IPS-NIHi7 (cell line): ENCODE results near the gene CBX5.
"Not testable (repeated sequence)": the region's sequence is repeated elsewhere in the genome, so short reads cannot be mapped to it uniquely, and the experiment has no call there.

Source experiments
- DNase-seq: peaks from one replicate; pipeline ENCODE4 v3.0.0; 2012; ENCODE audit warnings: mixed read lengths; ENCODE audit errors: extremely low spot score

The CBX5 gene

DNA sequence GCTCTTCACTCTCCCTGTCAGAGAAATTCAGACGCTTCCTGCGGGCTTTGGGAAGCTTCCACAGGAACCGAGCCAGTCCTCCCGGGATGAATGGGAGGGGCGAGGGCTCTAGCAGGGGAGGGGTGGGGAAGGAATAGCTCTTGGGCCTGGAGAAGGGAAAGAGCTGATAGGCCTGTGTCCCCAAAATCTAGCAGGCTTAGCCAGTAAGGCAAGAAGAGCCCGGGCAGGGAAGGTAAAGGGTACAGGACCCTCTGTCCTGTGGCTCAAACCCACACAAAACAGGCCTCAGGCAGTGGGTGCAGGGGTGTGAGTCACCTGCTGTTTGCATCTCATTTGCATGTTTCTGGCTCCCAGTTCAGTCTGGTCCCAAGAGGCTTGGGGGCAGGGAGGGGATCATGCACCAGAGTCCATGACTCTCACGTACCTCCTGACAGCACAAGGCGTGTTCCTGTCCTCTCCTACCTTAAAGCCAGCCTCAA lies 82.5 kb downstream of the CBX5 start:
- peak; percentile 33 for DNase-seq

DNA sequence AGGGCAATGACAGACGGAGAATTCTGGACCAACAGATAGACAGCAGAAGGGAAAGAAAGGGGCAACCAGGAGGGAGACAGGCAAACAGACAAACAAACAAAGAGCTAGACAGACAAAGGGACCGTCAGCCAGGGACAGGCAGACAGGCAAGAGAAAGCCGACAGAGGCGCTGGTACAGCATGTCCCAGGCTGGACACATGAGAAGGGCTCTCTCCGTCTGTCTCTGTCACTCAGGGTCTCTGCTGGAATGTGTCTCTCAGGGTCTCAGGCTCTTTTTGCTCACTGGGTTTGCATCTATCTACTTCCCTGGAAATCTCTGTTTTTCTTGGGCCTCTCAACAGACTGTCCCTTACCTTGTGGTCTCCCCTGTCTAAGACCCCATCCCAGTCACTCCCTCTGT lies 82.9 kb downstream of the CBX5 start:
- DNase-seq = no peak

DNA sequence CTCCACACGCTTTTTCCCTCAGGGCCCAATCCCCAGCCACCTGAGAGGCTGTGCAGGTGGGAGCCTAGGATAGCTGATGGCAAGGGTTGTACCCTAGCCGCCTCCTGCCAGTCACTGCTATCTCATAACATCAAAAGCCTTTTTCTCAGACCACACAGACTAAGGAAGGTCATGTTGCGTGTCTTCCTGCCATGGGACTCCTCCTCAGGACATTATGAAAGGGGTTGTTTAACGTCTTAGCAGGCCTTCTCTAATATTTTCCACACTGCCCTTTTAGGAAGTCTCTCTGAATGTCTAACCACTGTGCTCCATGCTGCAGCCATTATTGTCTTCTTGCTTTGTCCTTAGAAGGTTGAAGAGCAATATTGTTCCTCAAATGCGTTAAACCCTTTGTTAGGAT lies 83.5 kb downstream of the CBX5 start:
- DNase-seq = no peak

DNA sequence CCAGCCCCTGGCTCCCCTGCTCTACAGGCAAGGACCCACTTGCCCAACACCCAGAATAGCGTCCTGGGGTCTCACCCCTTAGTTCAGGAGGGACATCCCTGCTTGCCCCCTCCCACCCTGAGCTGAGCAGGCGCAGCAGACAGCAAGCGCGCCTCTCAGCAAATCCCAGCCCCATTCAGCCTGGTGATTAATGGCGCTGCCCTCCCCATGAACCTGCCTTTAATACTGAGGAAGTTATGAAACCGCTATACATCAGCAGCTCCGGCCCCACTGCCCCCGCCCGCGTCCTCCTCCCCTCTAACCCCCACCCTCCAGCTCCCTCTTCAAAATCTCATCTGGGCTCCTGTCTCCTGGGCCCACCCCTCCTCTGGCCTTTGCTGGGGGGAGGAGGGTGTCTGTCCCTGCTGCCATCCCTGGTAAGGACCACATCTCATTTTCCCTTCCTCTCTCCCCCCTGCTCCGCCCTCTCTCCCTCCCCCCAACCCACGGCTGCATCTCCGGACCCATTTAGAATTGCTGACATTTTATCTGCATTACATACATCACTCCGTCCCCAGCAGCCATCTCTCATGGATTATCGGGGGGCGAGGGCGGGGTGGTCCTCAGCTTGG lies 84.1 kb downstream of the CBX5 start:
- no peak for DNase-seq

DNA sequence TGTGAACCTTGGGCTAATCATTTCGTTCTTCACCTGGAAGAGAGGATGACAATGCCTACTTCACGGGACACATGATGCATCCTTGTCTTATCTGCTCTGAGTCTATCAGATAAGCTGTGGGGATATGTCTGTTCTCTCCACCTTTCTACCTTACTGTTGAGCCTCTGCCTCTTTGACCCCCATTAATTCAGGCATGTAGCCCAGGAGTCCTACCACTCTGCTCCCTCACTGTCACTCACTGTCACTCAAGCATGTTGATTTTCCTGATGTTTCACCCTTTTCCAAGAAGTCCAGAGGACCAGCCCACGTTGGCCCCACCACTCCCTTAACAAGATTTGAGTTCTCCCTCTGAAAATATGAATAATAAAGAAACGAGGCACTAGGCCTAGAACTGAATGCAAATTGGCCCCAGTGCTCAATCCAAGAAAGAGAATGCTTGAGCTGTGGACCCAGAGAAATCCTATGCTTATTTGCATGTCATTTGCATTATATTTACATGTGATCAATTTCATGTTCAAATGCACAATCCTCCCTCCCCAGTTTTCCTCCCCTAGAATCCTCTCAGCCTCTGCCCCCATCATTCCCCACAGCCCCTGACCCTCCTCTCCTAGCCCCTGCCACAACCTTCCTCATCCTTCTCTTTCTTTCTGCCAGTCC lies 84.7 kb downstream of the CBX5 start:
- no peak for DNase-seq

DNA sequence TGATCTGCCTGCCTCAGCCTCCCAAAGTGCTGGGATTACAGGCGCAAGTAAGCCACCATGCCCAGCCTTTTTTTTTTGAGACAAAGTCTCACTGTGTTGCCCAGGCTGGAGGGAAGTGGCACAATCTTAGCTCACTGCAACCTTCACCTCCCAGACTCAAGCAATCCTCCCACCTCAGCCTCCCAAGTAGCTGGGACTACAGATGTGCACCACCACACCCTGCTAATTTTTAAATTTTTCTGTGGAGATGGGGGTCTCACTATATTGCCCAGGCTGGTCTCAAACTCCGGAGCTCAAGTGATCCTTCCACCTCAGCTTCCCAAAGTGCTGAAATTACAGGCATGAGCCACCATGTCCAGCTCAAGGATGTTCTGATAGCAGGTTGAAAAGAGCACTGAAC lies 85.3 kb downstream of the CBX5 start:
- not testable (repeated sequence) for DNase-seq

DNA sequence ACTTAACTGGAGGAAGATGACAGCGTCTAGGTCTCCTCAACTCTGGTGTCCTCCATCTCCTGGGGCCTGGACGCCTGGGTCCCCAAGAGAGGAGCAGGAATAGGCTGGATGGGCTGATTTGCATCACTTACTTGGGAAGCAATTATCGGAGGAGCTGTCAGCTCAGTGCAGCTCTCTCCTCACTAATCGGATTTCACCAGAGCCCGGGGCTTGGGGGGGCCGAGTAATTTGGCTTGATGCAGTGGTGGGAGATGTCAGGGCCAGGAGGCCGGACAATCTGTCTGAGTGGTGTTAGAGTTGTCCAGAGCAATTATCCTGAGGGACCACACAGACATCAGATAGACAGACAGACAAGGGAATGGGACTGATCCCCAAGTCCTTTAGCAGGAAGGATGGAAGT lies 86.5 kb downstream of the CBX5 start:
- no peak for DNase-seq

DNA sequence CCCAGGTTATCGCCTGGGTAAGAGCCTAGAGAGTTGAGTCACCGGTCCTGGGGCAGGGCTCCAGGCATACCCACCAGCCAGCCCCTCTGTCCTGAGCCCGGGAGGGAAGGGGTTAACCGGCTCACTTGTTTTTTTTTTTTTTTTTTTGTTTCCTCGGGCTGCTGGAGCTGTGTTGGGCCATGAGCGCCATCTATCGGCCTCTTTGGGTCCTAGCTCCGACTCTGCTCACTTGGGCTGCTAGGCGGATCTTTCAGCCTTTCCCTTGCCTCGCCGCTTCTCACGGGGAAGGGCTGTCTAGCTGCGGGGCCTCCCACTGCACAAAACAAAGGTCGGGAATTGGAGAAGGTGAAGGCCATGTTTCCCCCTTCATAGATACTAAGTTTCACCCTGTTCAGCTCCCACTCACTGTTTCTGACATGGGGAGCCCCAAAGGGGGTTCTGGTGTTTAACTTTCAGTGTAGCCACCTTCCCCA lies 88.3 kb downstream of the CBX5 start:
- DNase-seq = peak; percentile 91

DNA sequence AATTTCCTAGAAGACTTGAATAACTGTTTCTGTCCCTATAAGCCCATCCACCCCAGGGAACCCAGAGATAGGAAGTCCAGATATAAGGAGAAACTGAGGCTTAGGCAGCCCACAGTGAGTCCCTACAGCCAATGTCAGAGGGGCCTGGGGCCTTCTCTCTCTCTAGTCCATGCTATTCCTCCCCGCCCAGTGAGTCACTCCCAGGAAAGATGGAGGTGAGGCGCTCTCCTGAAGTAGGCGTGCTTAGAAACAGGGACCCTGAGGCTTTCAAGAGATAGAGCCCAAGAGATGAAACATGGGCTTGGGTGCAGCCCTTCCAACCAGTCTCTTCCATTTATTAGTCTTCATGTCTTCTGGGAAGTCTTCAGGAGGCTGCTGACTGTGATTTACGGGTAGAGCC lies 88.8 kb downstream of the CBX5 start:
- no peak for DNase-seq

DNA sequence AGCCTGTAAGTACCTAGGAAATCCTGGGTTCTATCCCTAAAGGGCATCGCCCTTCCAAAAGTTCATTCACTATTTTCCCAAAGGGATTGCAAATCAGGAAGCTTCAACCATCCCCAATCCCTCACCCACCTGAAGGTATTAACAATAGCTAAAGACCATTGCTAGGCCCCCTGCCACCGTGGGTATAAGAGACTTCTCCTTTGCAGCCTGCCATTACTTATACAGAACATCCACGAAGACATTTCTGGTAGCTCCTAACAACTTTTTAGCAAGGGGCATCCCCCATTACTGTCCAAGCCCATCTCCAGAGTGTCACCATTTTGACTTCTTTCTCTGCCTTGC lies 90.8 kb downstream of the CBX5 start:
- no peak for DNase-seq

DNA sequence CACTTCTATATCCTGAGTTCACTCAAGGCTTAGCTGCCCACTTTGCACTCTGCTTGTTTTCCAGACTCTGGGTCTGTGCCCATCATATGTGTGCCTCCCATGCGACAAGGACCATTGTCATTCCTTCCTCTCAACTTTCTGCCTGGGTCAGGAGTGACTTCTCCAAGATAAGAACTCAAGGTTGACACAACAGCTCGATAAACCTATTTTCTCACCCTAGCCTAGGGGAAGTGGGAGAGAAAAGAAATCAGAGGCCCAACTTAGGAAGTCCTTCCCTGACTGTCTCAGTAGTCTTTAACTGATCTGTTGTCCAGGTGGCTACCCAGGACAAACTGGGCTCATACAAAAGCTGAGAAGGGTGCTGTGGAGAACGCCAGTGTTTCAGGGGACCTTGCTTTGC lies 92.8 kb downstream of the CBX5 start:
- DNase-seq = no peak

DNA sequence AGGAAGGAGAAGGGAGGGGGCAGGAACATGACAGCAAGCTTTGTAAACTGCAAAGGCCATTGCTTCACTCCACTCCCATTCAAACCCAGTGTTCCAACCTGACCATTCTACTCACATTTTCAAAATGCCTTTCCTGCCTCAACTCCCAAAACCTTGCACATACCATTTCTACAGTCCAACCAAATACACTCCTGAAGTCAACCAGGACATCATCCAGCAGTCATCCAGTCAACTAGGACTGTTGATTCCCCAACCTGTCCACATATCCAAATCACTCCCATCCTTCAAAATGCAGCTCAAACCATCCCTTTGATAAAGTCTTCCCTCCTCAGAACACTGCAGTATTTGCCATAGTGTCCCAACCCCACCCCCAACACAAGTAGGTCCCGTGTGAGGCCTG lies 94.0 kb downstream of the CBX5 start:
- DNase-seq = no peak

DNA sequence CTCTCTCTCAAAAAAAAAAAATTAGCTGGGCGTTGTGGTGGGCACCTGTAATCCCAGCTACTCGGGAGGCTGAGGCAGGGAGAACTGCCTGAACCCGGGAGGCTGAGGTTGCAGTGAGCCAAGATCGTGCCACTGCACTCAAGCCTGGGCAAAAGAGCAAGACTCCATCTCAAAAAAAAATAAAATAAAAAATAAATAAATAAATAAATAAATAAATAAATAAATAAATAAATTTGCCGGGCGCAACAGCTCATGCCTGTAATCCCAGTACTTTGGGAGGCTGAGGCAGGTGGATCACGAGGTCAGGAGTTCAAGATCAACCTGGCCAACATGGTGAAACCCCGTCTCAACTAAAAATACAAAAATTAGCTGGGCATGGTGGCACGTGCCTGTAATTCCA lies 94.6 kb downstream of the CBX5 start:
- DNase-seq = not testable (repeated sequence)

DNA sequence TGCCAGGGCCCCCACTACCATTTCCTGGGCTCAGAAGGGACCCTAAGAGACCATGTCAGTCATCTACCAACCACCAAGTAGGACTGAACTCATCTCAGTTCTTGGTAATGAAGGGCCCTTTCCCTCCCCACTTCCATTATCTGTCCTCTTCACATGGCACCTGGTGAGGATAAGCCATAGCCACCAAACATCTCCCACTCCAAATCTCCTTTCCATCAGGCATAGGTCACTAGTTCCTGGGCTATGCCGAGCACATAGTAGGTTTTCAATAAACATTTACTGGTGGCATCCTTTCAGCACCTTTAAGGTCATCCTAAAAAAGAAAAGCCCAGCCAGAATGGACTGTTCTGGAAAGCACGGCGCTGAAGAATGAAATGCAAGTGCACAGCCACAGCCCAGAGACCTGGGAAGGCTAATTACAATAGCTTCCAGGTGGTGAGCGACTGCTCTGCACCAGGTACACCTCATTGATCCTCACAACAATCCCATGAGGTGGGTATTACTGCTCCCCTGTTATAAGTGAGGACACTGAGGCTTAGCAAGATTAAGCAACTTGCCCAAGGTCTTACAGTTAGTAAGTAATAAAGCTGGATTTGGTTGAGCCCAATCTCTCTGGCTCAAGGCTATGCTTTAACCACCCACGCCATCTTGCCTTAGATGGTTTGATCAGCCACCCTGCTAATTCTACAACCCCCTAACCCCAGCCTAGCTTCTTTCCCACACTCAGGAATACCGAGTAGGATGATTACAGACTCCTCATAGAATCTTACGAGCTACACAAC lies 95.7 kb downstream of the CBX5 start:
- DNase-seq = no peak

DNA sequence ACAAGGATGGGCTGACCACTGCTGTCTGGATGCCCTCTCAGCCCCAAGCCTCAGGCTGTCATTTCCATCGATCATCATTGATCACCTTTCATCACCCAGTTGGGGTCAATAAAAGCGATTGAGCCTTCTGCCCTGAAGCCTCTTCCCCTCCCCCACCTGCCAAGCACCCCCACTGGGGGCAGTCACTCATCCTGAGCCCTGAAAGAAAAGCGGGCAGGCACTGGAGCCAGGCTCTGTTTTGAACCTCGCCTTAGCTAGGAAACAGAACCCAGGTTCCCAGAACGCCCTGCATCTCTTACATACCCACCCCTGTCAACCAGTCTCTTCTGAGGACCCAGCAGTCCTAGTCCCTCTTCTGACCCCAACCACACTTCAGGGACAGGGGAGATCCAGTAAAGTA lies 96.9 kb downstream of the CBX5 start:
- DNase-seq = no peak

DNA sequence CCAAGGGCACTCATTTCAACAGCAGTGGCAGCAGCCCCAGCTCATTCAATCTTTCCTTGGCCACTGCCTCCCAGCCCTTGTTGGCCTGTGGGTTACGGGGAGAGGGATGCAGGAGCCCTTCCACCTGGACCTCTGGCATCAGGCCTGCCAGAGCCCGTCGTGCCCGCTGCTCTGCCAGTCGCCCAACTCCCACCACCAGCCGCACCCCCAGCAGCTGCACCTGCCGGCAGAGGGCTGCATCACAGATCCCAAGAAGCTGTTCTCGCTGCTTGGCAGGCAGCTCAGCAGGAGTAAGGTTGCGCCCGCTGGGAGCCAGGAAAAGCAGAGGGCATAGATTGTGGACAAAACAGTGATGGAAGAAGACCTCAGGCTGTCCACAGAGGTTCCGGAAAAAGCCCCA lies 97.8 kb downstream of the CBX5 start:
- no peak for DNase-seq
